GM19397 (cell line): ENCODE data around the gene RNF220.

Source experiments
- ATAC-seq: cut with Tn5 transposase; IDR thresholded peaks from one replicate; pipeline ENCODE4 v1.9.1; 2021; ENCODE audit warnings: mild to moderate bottlenecking, moderate library complexity; ENCODE audit not compliant: unreplicated experiment

RNF220 gene

DNA sequence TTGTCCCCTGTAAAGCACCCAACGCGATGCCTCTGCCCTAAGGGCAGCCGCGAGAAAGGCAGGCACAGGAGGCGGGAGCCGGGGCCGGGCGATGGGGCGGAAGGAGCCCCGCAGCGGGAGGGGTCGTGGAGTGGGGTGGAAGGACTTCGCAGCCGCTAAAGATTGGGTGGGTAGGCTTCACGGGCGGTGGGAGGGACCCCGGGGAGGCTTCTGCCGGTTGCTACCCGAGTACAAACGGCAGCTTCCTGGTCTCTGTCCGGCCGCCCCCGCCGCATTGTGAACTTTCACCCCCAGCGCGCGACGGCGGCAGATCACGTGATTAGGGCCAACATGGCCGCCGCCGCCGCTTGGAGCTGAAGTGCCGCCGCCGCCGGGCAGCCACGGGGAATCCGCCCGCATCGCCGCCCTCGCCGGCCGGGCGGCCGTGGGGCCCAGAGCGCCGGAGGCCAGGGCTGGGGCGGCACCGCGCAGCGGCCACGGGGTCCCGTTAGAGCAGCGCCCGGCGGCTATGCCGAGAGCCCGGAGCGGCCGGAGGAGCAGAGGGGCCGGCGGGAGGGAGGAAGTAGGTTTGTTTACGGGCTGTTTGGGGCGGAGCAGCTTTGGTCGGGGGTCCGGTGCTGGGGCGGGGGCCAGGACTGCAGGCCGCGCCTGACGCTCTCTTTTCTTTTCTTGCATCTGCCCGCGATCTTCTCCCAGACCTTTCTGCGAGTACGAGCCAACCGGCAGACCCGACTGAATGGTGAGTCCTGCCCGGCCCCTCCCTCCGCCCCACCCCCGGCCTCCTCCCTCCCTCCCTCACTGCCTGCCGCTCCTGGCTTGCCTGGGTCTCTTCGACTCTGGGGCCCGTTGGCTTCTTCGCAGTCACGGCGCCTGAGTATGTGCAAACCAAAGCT lies 226.8 kb downstream of the RNF220 start:
- peak; percentile 69 for ATAC-seq

DNA sequence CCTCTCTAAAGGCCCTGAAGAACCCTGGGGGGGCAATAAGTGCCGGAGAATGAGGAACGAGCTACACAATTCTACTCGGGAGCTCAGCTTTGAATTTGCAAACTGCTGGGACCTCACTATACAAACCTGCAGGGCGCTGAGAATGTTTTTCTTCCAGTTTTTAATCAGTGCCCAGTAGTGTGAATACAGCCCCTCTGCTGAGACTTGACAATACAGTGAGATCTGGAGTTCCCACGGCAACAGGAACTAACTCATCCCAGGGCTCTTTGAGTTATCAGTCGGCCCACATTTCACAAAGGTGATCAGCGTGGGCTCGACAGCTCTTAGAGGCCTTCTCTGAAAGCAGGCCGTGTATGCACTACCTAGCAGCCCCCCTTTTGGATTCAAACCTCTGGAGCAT lies 227.5 kb downstream of the RNF220 start:
- no peak for ATAC-seq

DNA sequence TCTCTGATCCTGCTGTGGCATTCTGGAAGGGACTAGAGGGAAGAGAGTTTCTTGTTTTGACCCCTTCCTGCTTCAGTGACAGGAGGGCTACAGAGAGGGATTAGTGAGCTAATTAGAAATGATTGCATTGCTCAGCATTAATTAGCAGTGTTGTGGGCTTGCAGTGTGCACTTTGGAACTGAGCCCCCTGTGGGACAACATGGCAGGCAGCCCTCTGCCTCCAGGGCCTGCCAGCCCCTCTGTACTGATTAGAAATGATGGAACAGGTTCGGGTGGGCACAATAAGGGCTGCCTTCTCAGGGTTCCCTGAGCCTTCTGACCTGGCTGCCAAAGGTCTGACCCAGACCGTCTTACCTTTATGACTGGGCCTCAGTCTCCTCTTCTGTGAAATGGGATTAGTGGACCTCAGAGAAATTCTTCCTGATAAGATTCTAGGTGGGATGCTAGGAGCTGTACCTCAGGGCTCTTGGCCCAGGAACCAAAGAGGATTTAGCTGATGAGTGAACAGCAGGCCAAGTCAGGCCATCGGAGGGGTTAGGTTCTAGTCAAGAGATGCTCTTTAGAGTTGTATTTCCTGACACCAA lies 229.6 kb downstream of the RNF220 start:
- no peak for ATAC-seq

DNA sequence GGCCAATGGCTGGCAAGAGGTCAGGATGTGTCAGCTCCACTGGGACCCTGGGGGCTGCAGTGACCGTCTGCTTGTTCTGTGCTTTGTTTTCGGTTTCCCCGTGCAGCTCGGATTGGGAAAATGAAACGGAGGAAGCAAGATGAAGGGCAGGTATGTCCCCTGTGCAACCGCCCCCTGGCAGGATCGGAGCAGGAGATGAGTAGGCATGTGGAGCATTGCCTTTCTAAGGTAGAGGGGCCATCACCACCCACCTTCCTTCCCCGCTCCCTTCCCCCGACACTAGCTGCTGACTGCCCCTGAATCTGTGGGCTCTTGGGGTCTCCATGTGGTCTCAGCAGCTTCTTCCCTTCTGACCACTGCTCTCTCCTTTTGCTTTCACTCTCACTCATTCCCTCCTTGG lies 230.4 kb downstream of the RNF220 start:
- ATAC-seq = no peak

GRCh38 chr1:44636083-44636687 lies 231.1 kb downstream of the RNF220 start:
- no peak for ATAC-seq

DNA sequence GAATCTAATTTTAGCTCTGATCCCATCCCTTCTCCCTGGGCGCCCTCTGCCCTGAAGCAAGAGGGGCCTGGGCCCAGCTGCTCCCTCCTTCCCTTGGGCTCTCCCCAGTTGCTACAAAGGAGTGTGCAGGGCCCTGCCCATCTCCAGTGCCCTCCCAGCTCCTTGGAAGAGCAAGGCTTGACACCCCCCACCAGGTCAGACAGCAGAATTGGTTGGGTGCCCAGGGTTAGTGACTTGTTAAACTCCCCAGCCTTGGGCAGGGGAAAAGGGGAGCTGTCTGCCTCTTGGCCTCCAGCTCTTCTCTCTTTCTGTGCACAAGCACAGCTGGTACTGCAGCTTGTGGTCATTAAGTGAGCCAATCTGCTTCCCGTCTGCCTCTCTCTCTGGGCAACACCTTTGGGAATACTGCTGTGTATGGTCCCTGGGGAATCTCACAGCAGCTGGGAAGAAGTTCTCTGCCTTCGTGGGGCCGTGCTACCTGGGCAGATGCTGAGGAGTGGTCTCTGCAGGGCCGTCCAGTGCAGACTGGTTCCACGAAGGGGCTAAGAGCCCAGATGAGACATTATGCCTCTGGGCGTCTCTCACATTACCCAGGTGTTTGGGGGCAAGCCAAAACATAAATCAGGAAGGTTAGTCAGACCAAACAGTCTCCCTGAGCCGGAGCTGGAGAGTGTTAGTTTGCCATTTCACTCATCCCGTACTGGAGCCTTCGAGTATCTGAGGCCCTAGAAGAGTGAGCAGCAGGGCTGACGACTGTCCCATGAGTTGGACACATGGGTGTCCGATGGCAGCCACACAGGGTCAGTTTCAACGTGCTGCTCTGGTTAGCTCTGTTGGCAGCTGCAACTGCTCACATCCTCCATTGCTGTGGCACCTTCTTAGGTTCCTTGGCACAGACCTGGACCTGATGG lies 231.9 kb downstream of the RNF220 start:
- ATAC-seq = no peak

GRCh38 chr1:44637702-44638411 lies 232.8 kb downstream of the RNF220 start:
- ATAC-seq = no peak

- ATAC-seq = no peak
These were observed 235.3 kb downstream of the RNF220 start for GRCh38 chr1:44640200-44640853.

GRCh38 chr1:44641126-44642102 lies 236.4 kb downstream of the RNF220 start:
- ATAC-seq = no peak

DNA sequence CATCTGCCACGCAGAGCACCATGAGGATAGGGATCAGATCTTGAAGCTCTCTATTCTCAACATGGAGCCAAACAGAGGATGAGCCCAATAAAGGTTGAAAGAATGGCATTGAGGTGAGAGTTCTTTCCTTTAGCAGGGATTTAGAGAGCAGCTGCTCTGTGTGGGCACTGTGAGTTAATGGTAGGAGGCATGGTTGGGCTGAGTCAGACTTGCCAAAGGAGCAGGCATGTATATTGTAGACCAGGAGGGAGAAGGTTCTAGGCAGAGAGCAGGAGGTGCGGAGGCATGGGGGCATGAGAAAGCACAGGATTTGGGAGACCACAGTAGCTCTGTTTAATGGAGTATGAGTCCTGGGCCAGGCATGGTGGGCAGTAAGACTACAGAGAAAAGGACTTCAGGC lies 237.2 kb downstream of the RNF220 start:
- ATAC-seq = no peak

- ATAC-seq = no peak
These were observed 237.9 kb downstream of the RNF220 start for GRCh38 chr1:44642925-44643324.

DNA sequence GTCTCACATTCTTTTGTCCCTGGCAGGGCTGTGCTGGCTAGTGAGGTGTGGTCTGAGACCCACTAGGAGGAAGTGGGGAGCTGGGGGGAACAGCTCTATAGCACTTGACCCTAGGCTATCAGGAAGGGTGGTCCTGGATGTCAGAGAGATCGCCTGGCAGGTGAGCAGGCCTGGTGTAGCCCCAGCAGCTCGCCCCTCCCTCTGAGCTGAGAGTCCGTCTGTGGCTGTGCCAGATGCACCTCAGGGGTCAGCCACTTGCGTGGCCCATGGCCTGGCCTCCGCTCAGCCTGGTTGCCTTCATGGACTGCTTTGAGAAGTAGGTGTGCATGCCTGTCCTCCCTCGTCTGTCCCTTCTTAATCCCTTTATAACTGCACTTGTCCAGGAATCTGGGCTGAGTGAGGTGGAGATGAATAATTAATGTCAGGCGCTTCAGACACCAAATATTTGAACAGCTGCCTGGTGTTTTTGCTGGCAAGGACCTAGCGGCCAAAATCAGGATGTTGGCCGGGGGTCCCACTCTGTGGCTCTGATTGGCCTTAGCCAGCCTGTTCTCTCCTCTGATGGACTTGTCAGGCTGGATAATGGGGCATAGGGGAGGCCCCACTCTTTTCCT lies 238.8 kb downstream of the RNF220 start:
- ATAC-seq = no peak

DNA sequence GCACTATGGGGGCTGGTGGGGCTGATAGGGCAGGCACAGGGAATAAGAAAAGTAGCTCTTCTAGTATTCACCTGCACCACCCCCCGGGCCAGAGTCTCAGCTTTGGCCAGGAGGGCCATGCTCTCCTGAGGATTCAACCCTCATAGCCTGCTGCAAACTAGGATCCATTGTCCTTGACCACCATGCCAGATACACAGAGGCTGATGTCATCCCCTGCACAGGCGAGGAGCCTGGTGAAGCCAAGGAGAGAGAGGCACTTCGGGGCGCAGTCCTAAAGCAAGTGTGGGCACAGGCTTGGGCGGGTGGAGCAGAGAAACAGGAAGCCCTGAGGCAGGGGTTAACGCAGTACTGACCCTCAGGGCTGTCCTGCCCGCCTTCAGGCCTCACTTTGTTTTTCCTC lies 239.8 kb downstream of the RNF220 start:
- ATAC-seq = no peak

- ATAC-seq = no peak
These were observed 240.6 kb downstream of the RNF220 start for GRCh38 chr1:44645476-44646244.

DNA sequence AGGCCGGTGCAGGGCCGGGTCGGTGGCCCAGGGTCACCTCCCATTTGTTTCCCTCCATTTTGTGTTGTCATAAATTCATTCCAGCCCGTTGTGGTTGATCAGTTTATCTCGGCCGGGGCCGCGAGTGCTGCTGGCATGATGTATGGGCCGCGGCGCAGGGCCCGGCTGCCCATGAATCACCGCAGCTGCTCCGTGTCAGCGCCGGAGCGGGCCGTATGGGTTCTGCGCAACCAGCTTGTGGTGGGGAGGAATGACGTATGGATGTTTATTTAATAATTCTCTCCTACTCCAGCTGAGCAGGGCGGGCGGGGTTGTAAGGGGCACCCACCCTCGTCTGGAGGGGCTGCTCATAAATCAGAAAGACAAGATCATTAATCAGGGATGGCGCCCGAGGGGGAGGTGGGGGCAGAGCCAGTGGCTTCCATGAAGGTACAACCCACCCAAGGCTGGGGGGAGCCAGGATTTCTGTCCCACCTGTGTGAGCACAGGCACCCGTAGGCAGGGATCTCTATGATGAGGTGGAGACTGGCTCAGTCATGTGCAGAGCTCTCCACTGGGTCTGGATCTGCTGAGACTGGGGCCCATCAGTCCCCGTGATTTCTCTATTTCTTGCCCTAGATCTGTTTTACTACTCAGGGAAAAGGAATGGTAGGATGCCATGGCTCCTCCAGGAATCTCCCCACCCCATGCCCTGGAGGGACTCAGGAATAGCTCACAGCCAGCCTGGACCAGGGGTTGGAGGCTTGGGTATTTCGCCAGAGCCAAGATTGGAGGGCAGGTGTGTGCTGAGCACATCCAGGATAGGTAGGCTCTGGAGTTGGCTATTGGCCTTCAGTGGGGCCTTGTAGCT lies 241.4 kb downstream of the RNF220 start:
- no peak for ATAC-seq

DNA sequence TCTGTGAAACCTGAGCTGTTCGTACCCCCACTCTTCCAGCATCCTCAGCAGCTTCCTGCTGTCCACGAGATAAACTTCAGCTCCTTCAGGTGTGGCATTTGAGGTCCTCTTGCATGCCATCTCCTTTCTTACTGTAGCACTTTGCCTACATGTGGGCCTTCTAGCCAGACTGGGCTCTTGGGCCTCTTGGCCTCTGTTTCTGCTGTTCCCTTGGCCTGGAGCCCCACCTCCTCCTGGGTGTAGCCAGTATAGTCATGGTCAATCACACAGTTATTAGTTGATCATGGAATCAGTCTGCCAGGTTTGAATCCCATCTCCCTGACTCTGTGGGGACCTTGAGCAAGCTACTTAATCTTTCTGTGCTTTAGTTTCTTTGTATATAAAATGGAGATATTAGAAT lies 242.8 kb downstream of the RNF220 start:
- ATAC-seq = no peak
